ENCODE data around the gene MEPCE.

MEPCE gene

DNA sequence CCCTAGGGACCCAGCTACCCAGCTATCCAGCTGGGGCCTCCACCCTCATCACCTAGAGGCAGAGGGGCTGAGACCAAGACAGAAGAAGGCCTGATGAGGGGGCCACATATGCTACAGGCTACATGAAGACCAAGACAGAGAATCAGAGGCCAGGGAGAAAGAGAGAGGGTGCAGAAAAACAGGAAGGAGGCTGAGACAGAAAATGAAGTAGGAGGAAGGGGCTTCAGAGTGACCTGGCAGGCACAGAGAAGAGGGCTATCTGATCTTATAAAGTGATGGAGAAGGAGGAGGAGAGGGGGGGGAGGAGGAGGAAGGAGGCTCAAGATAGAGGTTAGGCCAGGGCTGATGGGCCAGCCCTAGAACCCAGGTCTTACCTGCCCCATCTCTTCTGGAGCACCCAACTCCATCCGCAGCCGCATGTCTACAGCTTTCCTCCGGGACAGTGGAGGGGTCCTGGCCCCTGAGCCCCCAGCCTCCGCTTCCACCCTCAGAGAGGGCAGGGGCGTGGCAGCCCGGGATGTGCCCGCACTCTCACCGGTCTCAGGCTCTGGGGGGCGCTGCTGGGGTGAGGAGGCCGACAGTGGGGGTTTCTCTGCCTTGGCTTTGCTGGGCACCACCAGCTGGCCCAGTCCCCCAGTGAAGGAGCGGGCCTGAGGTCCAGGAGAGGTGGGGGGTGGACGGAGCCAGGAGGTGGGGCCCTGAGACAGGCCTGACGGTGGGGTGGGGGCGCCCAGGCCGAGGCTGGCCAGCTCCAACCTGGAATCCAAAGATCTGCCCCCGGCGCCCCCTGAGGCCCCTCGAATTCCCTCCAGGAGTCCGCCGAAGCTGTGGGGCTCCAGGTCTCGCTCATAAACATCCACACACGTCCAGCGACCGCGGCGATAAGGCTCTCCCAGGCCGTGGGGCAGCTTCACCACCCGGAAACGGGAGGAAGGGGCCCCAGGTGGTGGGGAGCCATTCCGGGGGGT is 47.6 kb downstream of the MEPCE start:
- no peak overlapping the region for H2BK5ac ChIP-seq (ENCODE audit: low read depth, low read length, poor library complexity)
- H3K18ac ChIP-seq (ENCODE audit: low read length): peak overlapping the region; percentile 37
- no peak for DNase-seq
- no peak overlapping the region for H3K27ac ChIP-seq (ENCODE audit: low read depth, low read length)
- no peak overlapping the region for H3K4me3 ChIP-seq (ENCODE audit: low read depth, low read length)
- peak overlapping the region; percentile 42 for H3K9ac ChIP-seq (ENCODE audit: low read length)
- peaks cover 13 to 18% of the 10 kb centered on the region in 2 experiments for H3K4me1 ChIP-seq (ENCODE audit: control insufficient read depth in 1 of 2, insufficient read depth in 2 of 2, low read length in 2 of 2)
- peak overlapping the region; percentile 31 for H2BK120ac ChIP-seq (ENCODE audit: insufficient read depth, low read length, poor library complexity)
- H3K23ac ChIP-seq (ENCODE audit: low read length): no peak overlapping the region
- H3K4me2 ChIP-seq (ENCODE audit: low read length): peak overlapping the region; percentile 74
- H2AK5ac ChIP-seq (ENCODE audit: low read length): peak overlapping the region; percentile 80
- peak overlapping the region; percentile 60 for H3K4ac ChIP-seq (ENCODE audit: low read depth, low read length)
- H3K9me3 ChIP-seq (ENCODE audit: insufficient read depth, low read depth, low read length): no peaks in the 10 kb centered on the region
- H4K91ac ChIP-seq (ENCODE audit: low read depth, low read length): peak overlapping the region; percentile 31
- H3K79me1 ChIP-seq (ENCODE audit: low read length): peaks cover 10% of the 10 kb centered on the region
- H3K27me3 ChIP-seq (ENCODE audit: insufficient read depth, low read length): no peaks in the 10 kb centered on the region
- no peak overlapping the region for H4K12ac ChIP-seq (ENCODE audit: low read depth, low read length)
- H3K14ac ChIP-seq (ENCODE audit: low read length): no peak overlapping the region
- peak overlapping the region; percentile 37 for H4K8ac ChIP-seq (ENCODE audit: low read depth, low read length)
- peak overlapping the region; percentile 15 for H2BK12ac ChIP-seq (ENCODE audit: low read length)
- H2AFZ ChIP-seq (ENCODE audit: insufficient read depth, low read length, poor library complexity): no peak overlapping the region
- peaks cover 15% of the 10 kb centered on the region for H3K79me2 ChIP-seq (ENCODE audit: control insufficient read depth, insufficient read depth, low read length, poor library complexity)
- no CpG with 5 or more reads among the region's 30 CpGs for WGBS (ENCODE audit: extremely low coverage, insufficient coverage, insufficient read length)
- peaks cover 17 to 21% of the 10 kb centered on the region in 2 experiments for H3K36me3 ChIP-seq (ENCODE audit: control insufficient read depth in 1 of 2, insufficient read depth in 2 of 2, low read length in 2 of 2)

GRCh38 chr7:100477871-100478267 is 48.2 kb downstream of the MEPCE start:
- no peak overlapping the region for H2AFZ ChIP-seq (ENCODE audit: insufficient read depth, low read length, poor library complexity)
- no peak overlapping the region for H2BK5ac ChIP-seq (ENCODE audit: low read depth, low read length, poor library complexity)
- H3K27ac ChIP-seq (ENCODE audit: low read depth, low read length): no peak overlapping the region
- peak overlapping the region; percentile 77 for H3K4ac ChIP-seq (ENCODE audit: low read depth, low read length)
- no peak overlapping the region for H4K8ac ChIP-seq (ENCODE audit: low read depth, low read length)
- peak overlapping the region; percentile 35 for H4K91ac ChIP-seq (ENCODE audit: low read depth, low read length)
- H2BK120ac ChIP-seq (ENCODE audit: insufficient read depth, low read length, poor library complexity): peak overlapping the region; percentile 31
- peak overlapping the region; percentile 84 for H3K4me3 ChIP-seq (ENCODE audit: low read depth, low read length)
- peak overlapping the region; percentile 31 for H3K14ac ChIP-seq (ENCODE audit: low read length)
- no peak for DNase-seq
- no peaks in the 10 kb centered on the region for H3K27me3 ChIP-seq (ENCODE audit: insufficient read depth, low read length)
- WGBS (ENCODE audit: extremely low coverage, insufficient coverage, insufficient read length): no CpG with 5 or more reads among the region's 16 CpGs
- no peaks in the 10 kb centered on the region for H3K9me3 ChIP-seq (ENCODE audit: insufficient read depth, low read depth, low read length)
- H2BK12ac ChIP-seq (ENCODE audit: low read length): no peak overlapping the region
- peak overlapping the region; percentile 48 for H4K12ac ChIP-seq (ENCODE audit: low read depth, low read length)
- H3K18ac ChIP-seq (ENCODE audit: low read length): no peak overlapping the region
- peak overlapping the region; percentile 74 for H3K4me2 ChIP-seq (ENCODE audit: low read length)
- peaks cover 15 to 17% of the 10 kb centered on the region in 2 experiments for H3K36me3 ChIP-seq (ENCODE audit: control insufficient read depth in 1 of 2, insufficient read depth in 2 of 2, low read length in 2 of 2)
- H2AK5ac ChIP-seq (ENCODE audit: low read length): no peak overlapping the region
- peak overlapping the region; percentile 21 for H3K9ac ChIP-seq (ENCODE audit: low read length)
- H3K79me2 ChIP-seq (ENCODE audit: control insufficient read depth, insufficient read depth, low read length, poor library complexity): peaks cover 15% of the 10 kb centered on the region
- H3K79me1 ChIP-seq (ENCODE audit: low read length): peaks cover 10% of the 10 kb centered on the region
- no peak overlapping the region for H3K23ac ChIP-seq (ENCODE audit: low read length)
- peaks cover 15 to 19% of the 10 kb centered on the region in 2 experiments for H3K4me1 ChIP-seq (ENCODE audit: control insufficient read depth in 1 of 2, insufficient read depth in 2 of 2, low read length in 2 of 2)

- no peak within 1 kb of the TSS for H3K23ac ChIP-seq (ENCODE audit: low read length)
- H2BK12ac ChIP-seq (ENCODE audit: low read length): peak within 1 kb of the TSS; percentile 1
- peaks cover 16 to 21% of the 10 kb centered on the region in 2 experiments for H3K4me1 ChIP-seq (ENCODE audit: control insufficient read depth in 1 of 2, insufficient read depth in 2 of 2, low read length in 2 of 2)
- peaks cover 13% of the 10 kb centered on the region for H3K79me1 ChIP-seq (ENCODE audit: low read length)
- H3K36me3 ChIP-seq (ENCODE audit: control insufficient read depth in 1 of 2, insufficient read depth in 2 of 2, low read length in 2 of 2): peaks cover 8 to 13% of the 10 kb centered on the region in 2 experiments
- peak within 1 kb of the TSS; percentile 86 for H4K91ac ChIP-seq (ENCODE audit: low read depth, low read length)
- peak within 1 kb of the TSS; percentile 80 for H4K8ac ChIP-seq (ENCODE audit: low read depth, low read length)
- H3K18ac ChIP-seq (ENCODE audit: low read length): peak within 1 kb of the TSS; percentile 68
- H2BK120ac ChIP-seq (ENCODE audit: insufficient read depth, low read length, poor library complexity): peak within 1 kb of the TSS; percentile 47
- peaks cover 15% of the 10 kb centered on the region for H3K79me2 ChIP-seq (ENCODE audit: control insufficient read depth, insufficient read depth, low read length, poor library complexity)
- peak within 1 kb of the TSS; percentile 85 for H3K9ac ChIP-seq (ENCODE audit: low read length)
- H2AK5ac ChIP-seq (ENCODE audit: low read length): peak within 1 kb of the TSS; percentile 8
- peak within 1 kb of the TSS; percentile 89 for H3K4ac ChIP-seq (ENCODE audit: low read depth, low read length)
- peak within 1 kb of the TSS; percentile 55 for H2BK5ac ChIP-seq (ENCODE audit: low read depth, low read length, poor library complexity)
- H3K14ac ChIP-seq (ENCODE audit: low read length): peak within 1 kb of the TSS; percentile 83
- no CpG with 5 or more reads among the region's 27 CpGs for WGBS (ENCODE audit: extremely low coverage, insufficient coverage, insufficient read length)
- peak within 1 kb of the TSS; percentile 33 for H2AFZ ChIP-seq (ENCODE audit: insufficient read depth, low read length, poor library complexity)
- peak within 1 kb of the TSS; percentile 84 for H3K4me3 ChIP-seq (ENCODE audit: low read depth, low read length)
- H4K12ac ChIP-seq (ENCODE audit: low read depth, low read length): peak within 1 kb of the TSS; percentile 65
- H3K27ac ChIP-seq (ENCODE audit: low read depth, low read length): peak within 1 kb of the TSS; percentile 77
- no peaks in the 10 kb centered on the region for H3K27me3 ChIP-seq (ENCODE audit: insufficient read depth, low read length)
- peak; percentile 72 to 73 for DNase-seq
- no peaks in the 10 kb centered on the region for H3K9me3 ChIP-seq (ENCODE audit: insufficient read depth, low read depth, low read length)
- H3K4me2 ChIP-seq (ENCODE audit: low read length): peak within 1 kb of the TSS; percentile 74
These were observed 49.5 kb downstream of the MEPCE start, which contains the start of gene TSC22D4 for GRCh38 chr7:100478958-100479660. Gene TSC22D4 (minus strand): TSS chr7:100479214. CDS start chr7:100478038, 1,176 bp downstream.

- no peak overlapping the region for H2AK5ac ChIP-seq (ENCODE audit: low read length)
- peaks cover 3 to 8% of the 10 kb centered on the region in 2 experiments for H3K36me3 ChIP-seq (ENCODE audit: control insufficient read depth in 1 of 2, insufficient read depth in 2 of 2, low read length in 2 of 2)
These were observed 51.8 kb downstream of the MEPCE start for GRCh38 chr7:100481466-100481865.

More at GRCh38 chr7:100481466-100481865, 51.8 kb downstream of the MEPCE start:
- H4K12ac ChIP-seq (ENCODE audit: low read depth, low read length): no peak overlapping the region
- H3K18ac ChIP-seq (ENCODE audit: low read length): no peak overlapping the region
- H3K79me2 ChIP-seq (ENCODE audit: control insufficient read depth, insufficient read depth, low read length, poor library complexity): peaks cover 15% of the 10 kb centered on the region
- no peak overlapping the region for H3K27ac ChIP-seq (ENCODE audit: low read depth, low read length)
- H2BK5ac ChIP-seq (ENCODE audit: low read depth, low read length, poor library complexity): no peak overlapping the region
- H3K9me3 ChIP-seq (ENCODE audit: insufficient read depth, low read depth, low read length): no peaks in the 10 kb centered on the region
- no peak overlapping the region for H2BK120ac ChIP-seq (ENCODE audit: insufficient read depth, low read length, poor library complexity)
- no peak overlapping the region for H3K14ac ChIP-seq (ENCODE audit: low read length)
- peaks cover 14 to 18% of the 10 kb centered on the region in 2 experiments for H3K4me1 ChIP-seq (ENCODE audit: control insufficient read depth in 1 of 2, insufficient read depth in 2 of 2, low read length in 2 of 2)
- no peaks in the 10 kb centered on the region for H3K27me3 ChIP-seq (ENCODE audit: insufficient read depth, low read length)
- H3K4me3 ChIP-seq (ENCODE audit: low read depth, low read length): no peak overlapping the region
- no peak for DNase-seq
- H4K91ac ChIP-seq (ENCODE audit: low read depth, low read length): no peak overlapping the region
- H3K9ac ChIP-seq (ENCODE audit: low read length): no peak overlapping the region
- no peak overlapping the region for H3K4ac ChIP-seq (ENCODE audit: low read depth, low read length)
- H2BK12ac ChIP-seq (ENCODE audit: low read length): no peak overlapping the region
- no peak overlapping the region for H3K23ac ChIP-seq (ENCODE audit: low read length)
- no peak overlapping the region for H3K4me2 ChIP-seq (ENCODE audit: low read length)
- WGBS (ENCODE audit: extremely low coverage, insufficient coverage, insufficient read length): no CpG with 5 or more reads among the region's 1 CpG
- no peak overlapping the region for H2AFZ ChIP-seq (ENCODE audit: insufficient read depth, low read length, poor library complexity)
- no peak overlapping the region for H4K8ac ChIP-seq (ENCODE audit: low read depth, low read length)
- peaks cover 13% of the 10 kb centered on the region for H3K79me1 ChIP-seq (ENCODE audit: low read length)
